HEK293 (cell line): Measurements from ENCODE around the gene LSP1.

ENCODE experiments used
- CTCF ChIA-PET: fragments of 350-600 bp; formaldehyde crosslinking; extraction: SDS; loops from one replicate; lab custom pipeline; 2021; ENCODE audit warnings: antibody characterized with exemption; lab: Yijun Ruan, JAX
- POLR2A ChIA-PET: fragments of 300-600 bp; formaldehyde crosslinking; extraction: SDS; loops from one replicate; lab custom pipeline; 2020; ENCODE audit warnings: antibody characterized with exemption, inconsistent platforms; lab: Yijun Ruan, JAX
- H3K27ac ChIP-seq: fragments of 200-500 bp; sonication (Bioruptor generic); 2 replicates; pipeline ENCODE4 v1.5.1; 2014; ENCODE audit warnings: low read depth, low read length, control low read depth, inconsistent platforms; ENCODE audit errors: extremely low read depth
- H3K36me3 ChIP-seq, 2 experiments: fragments of 200-500 bp in 1 of 2; sonication (Bioruptor generic) in 1 of 2; 1 replicate in 1 of 2; 2 replicates in 1 of 2; pipeline ENCODE4 v1.5.1; 2014 to 2017; ENCODE audit warnings: inconsistent platforms in 2 of 2, low read length in 2 of 2; ENCODE audit not compliant: control insufficient read depth in 2 of 2, insufficient read depth in 1 of 2
- H3K4me1 ChIP-seq: fragments of 200-500 bp; sonication (Bioruptor generic); 2 replicates; pipeline ENCODE4 v1.5.1; 2014; ENCODE audit warnings: mild to moderate bottlenecking, low read length, inconsistent platforms; ENCODE audit not compliant: control insufficient read depth, insufficient read depth
- H3K4me3 ChIP-seq: 2 replicates; pipeline ENCODE4 v1.5.1; 2011; ENCODE audit warnings: low read depth, mild to moderate bottlenecking, control low read depth, low read length, moderate library complexity
- H3K9me3 ChIP-seq: fragments of 200-500 bp; sonication (Bioruptor generic); 2 replicates; pipeline ENCODE4 v1.5.1; 2014; ENCODE audit warnings: low read depth, low read length, inconsistent platforms; ENCODE audit not compliant: control insufficient read depth, insufficient read depth
- HOXC10 ChIP-seq: sonication (generic); formaldehyde crosslinking; IDR thresholded peaks from 2 replicates; pipeline ENCODE4 v1.8.1; 2023; ENCODE audit warnings: mild to moderate bottlenecking, missing genetic modification reagents
- OSR2 ChIP-seq: fragments of 450-650 bp; formaldehyde crosslinking; IDR thresholded peaks from 2 replicates; pipeline ENCODE4 v1.5.1; 2016; ENCODE audit warnings: missing biosample characterization, missing genetic modification characterization
- SP3 ChIP-seq: fragments of 450-650 bp; formaldehyde crosslinking; IDR thresholded peaks from 2 replicates; pipeline ENCODE4 v1.5.1; 2016; ENCODE audit warnings: missing biosample characterization, missing genetic modification characterization
- ZNF155 ChIP-seq: fragments of 450-650 bp; formaldehyde crosslinking; IDR thresholded peaks from 2 replicates; pipeline ENCODE4 v1.5.1; 2016; ENCODE audit warnings: missing biosample characterization, missing genetic modification characterization
- ZNF239 ChIP-seq: fragments of 450-650 bp; formaldehyde crosslinking; IDR thresholded peaks from 2 replicates; pipeline ENCODE4 v1.5.1; 2016; ENCODE audit warnings: missing biosample characterization, missing genetic modification characterization
- ZNF335 ChIP-seq: fragments of 450-650 bp; formaldehyde crosslinking; conservative IDR thresholded peaks from 2 replicates; pipeline ENCODE4 v1.5.1; 2016; ENCODE audit warnings: missing biosample characterization, missing genetic modification characterization
- ZNF626 ChIP-seq: fragments of 450-650 bp; sonication (Bioruptor Pico); formaldehyde crosslinking; IDR thresholded peaks from 2 replicates; pipeline ENCODE4 v1.5.1; 2018; ENCODE audit warnings: missing biosample characterization, missing genetic modification characterization, inconsistent platforms
- ZNF843 ChIP-seq: fragments of 450-650 bp; formaldehyde crosslinking; IDR thresholded peaks from 2 replicates; pipeline ENCODE4 v1.5.1; 2016; ENCODE audit warnings: missing biosample characterization, missing genetic modification characterization
- TF ChIP-seq, protein P1 (sequence below): fragments of 450-650 bp; formaldehyde crosslinking; IDR thresholded peaks from 2 replicates; pipeline ENCODE4 v1.5.1; 2016; ENCODE audit warnings: missing biosample characterization, missing genetic modification characterization
- TF ChIP-seq, protein P2 (sequence below): fragments of 450-650 bp; formaldehyde crosslinking; IDR thresholded peaks from 2 replicates; pipeline ENCODE4 v1.5.1; 2016; ENCODE audit warnings: missing biosample characterization, missing genetic modification characterization

The LSP1 gene

GRCh38 chr11:1878137-1879031 lies 25.5 kb downstream of the LSP1 start:
- ChIA-PET CTCF (interaction anchor here (0.7 to 3.5 kb wide), 4 partner anchors 123 to 273 kb away, joined by 3 to 30 read pairs (median 8); no protein-coding TSS in a partner anchor), POLR2A (no interaction called here)
- H3K36me3 ChIP-seq = no peaks in the 10 kb centered on the region
- H3K27ac ChIP-seq = no peak overlapping the region
- H3K9me3 ChIP-seq = no peaks in the 10 kb centered on the region
- TF ChIP-seq ZNF155 (tag by site-specific recombination) = no peak
- TF ChIP-seq, protein P1, sequence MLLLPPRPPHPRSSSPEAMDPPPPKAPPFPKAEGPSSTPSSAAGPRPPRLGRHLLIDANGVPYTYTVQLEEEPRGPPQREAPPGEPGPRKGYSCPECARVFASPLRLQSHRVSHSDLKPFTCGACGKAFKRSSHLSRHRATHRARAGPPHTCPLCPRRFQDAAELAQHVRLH (tag by site-specific recombination) = no peak
- TF ChIP-seq SP3 (tag by site-specific recombination) = no peak
- TF ChIP-seq, protein P2, sequence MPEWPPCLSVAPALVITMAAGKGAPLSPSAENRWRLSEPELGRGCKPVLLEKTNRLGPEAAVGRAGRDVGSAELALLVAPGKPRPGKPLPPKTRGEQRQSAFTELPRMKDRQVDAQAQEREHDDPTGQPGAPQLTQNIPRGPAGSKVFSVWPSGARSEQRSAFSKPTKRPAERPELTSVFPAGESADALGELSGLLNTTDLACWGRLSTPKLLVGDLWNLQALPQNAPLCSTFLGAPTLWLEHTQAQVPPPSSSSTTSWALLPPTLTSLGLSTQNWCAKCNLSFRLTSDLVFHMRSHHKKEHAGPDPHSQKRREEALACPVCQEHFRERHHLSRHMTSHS = no peak
- TF ChIP-seq ZNF239 (tag by site-specific recombination) = no peak
- TF ChIP-seq ZNF626 = no peak
- H3K4me1 ChIP-seq = no peaks in the 10 kb centered on the region
- H3K4me3 ChIP-seq = no peak overlapping the region

GRCh38 chr11:1879342-1879940 lies 26.6 kb downstream of the LSP1 start:
- ChIA-PET POLR2A (no interaction called here), CTCF (interaction anchor here (0.6 to 3.5 kb wide), 6 partner anchors 20 to 272 kb away, joined by 3 to 12 read pairs (median 3); no protein-coding TSS in a partner anchor)
- Histone ChIP-seq H3K36me3 (no peaks in the 10 kb centered on the region), H3K4me1 (no peaks in the 10 kb centered on the region), H3K9me3 (no peaks in the 10 kb centered on the region), H3K27ac (no peak overlapping the region), H3K4me3 (no peak overlapping the region)
- no peak for TF ChIP-seq ZNF843 (tag by site-specific recombination)

DNA sequence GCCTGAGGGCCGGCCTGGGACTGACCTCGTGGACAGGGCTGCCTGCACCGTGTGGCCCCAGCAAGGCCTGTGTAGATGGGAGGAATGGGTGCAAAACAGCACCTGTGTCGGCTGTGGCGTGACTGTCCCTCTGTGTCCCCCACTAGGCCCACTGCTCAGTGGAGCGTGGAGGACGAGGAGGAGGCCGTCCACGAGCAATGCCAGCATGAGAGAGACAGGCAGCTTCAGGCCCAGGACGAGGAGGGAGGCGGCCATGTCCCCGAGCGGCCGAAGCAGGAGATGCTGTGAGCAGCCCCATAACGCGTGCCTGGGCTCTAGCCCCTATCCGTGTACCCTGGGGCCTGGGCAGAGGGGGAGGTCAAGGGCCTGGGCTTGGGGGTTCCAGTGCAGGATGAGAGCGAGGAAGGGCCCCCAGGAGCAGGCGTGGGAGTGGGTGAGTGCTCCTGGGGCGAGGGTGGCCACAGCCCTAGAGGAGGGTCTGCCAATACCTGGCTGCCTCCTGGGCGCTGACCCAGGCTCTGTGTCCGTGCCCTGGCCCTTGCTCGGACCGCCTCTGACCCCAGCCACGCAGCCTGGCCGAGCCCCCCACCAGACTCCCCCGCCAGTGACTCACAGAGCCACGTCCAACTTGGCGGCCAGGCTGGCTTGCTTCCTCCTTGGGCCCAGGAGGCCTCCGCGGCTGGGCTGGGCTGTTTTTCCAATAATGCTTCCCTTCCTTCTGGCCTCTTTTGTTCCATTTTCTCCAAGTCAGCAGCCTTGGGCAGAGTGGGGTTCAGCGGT lies 27.2 kb downstream of the LSP1 start:
- no peak for TF ChIP-seq HOXC10 (CRISPR knock-in tag)
- TF ChIP-seq ZNF335 = peak; percentile 39; the same call in 1 of the 2 replicates
- Histone ChIP-seq H3K27ac (no peak overlapping the region), H3K9me3 (no peaks in the 10 kb centered on the region), H3K4me1 (no peaks in the 10 kb centered on the region), H3K4me3 (no peak overlapping the region), H3K36me3 (no peaks in the 10 kb centered on the region)
- POLR2A ChIA-PET = no interaction called here
- CTCF ChIA-PET = interaction anchor here (0.7 to 3.1 kb wide), 3 partner anchors 46 to 186 kb away, joined by 3 to 32 read pairs (median 13); partner anchors contain the start of gene SYT8

DNA sequence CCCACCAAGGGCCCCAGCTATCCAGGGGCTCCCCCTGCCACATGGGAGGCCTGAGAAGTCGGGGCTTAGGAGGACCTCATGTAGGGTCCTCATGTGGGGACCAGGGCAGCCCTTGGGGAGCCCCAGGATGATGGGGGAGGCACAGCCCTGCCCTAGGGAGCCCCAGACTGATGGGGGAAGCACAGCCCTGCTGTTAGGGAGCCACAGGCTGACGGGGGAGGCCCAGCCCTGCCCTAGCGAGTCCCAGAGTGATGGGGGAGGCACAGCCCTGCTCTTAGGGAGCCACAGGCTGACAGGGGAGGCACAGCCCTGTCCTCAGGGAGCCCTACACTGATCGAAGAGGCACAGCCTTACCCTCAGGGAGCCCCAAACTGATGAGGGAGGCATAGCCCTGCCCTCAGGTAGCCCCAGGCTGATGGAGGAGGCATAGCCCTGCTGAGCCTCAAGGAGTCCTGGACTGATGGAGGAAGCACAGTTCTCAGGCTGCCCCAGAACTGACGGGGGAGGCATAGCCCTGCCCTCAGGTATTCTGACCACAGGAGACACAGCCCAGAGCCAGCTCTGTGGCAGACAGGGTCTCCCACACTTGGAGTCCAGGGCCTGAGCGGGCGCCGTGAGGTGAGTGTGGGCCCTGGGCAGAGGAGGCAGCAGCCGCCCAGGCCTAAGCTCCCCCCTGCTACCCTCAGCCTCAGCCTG lies 28.0 kb downstream of the LSP1 start:
- Histone ChIP-seq H3K9me3 (no peaks in the 10 kb centered on the region), H3K27ac (no peak overlapping the region), H3K36me3 (no peaks in the 10 kb centered on the region), H3K4me1 (no peaks in the 10 kb centered on the region), H3K4me3 (no peak overlapping the region)
- ChIA-PET CTCF (interaction anchor here (0.7 to 3.9 kb wide), 8 partner anchors 11 to 269 kb away, joined by 3 to 119 read pairs (median 13); partner anchors contain the start of genes PRR33 and SYT8), POLR2A (no interaction called here)
- TF ChIP-seq OSR2 (tag by site-specific recombination) (no peak), ZNF335 (0 out of 2 replicates have a peak, but pooled peaks have one; percentile 10)
- TF ChIP-seq, all 188 proteins: peak for 1
